Muscle layer of colon (tissue), 2 donors: ENCODE data around the gene BMP8A.
"Not testable (repeated sequence)": the region's sequence is repeated elsewhere in the genome, so short reads cannot be mapped to it uniquely, and the experiment has no call there.

Experiments used
- H3K27ac ChIP-seq: one replicate; pipeline ENCODE4 v1.7.0; 2013; ENCODE audit warnings: low read depth, mild to moderate bottlenecking, low read length, moderate library complexity
- H3K27me3 ChIP-seq, 2 donors: one replicate each; pipeline ENCODE4 v1.7.0; 2013; ENCODE audit warnings: low read length in 2 of 2, mild to moderate bottlenecking in 2 of 2; ENCODE audit not compliant: insufficient read depth in 2 of 2, control insufficient read depth in 1 of 2
- H3K36me3 ChIP-seq: one replicate; pipeline ENCODE4 v1.7.0; 2013; ENCODE audit warnings: mild to moderate bottlenecking, low read length; ENCODE audit not compliant: insufficient read depth
- H3K4me1 ChIP-seq: one replicate; pipeline ENCODE4 v1.7.0; 2013; ENCODE audit warnings: mild to moderate bottlenecking, low read length; ENCODE audit not compliant: insufficient read depth
- H3K4me3 ChIP-seq, 2 donors: one replicate each; pipeline ENCODE4 v1.7.0; 2013; ENCODE audit warnings: low read length in 2 of 2, low read depth in 1 of 2, mild to moderate bottlenecking in 1 of 2, moderate library complexity in 1 of 2
- H3K9ac ChIP-seq: one replicate; pipeline ENCODE4 v1.7.0; 2013; ENCODE audit warnings: low read length
- H3K9me3 ChIP-seq: one replicate; pipeline ENCODE4 v1.7.0; 2013; ENCODE audit warnings: mild to moderate bottlenecking, low read length
- donor health status: abdominal sarcoma.
- donor health status: Adenocarcinoma of cecum.

BMP8A gene

DNA sequence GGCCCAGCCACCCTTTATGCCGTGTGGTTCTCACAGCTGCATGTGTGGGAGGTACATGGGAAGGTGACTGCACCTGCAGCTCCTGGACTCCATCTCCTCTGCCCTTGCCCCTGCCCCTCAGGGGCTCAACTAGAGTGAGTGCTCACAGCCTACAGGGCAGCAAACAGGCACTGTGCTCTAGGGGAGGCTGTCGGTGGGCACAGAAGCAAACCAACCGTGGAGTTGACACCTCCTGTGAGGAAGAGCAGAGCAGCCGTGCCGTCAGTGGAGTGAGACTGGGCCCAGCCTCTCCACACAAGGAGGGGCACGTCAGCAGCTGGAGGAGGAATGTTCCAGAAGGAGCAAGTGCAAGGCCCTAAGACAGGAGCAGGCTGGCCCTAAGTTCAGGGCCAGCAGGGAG is 32.7 kb downstream of the BMP8A start:
- Histone ChIP-seq H3K4me1 (no peaks in the 10 kb centered on the region), H3K36me3 (peaks cover 7% of the 10 kb centered on the region)

DNA sequence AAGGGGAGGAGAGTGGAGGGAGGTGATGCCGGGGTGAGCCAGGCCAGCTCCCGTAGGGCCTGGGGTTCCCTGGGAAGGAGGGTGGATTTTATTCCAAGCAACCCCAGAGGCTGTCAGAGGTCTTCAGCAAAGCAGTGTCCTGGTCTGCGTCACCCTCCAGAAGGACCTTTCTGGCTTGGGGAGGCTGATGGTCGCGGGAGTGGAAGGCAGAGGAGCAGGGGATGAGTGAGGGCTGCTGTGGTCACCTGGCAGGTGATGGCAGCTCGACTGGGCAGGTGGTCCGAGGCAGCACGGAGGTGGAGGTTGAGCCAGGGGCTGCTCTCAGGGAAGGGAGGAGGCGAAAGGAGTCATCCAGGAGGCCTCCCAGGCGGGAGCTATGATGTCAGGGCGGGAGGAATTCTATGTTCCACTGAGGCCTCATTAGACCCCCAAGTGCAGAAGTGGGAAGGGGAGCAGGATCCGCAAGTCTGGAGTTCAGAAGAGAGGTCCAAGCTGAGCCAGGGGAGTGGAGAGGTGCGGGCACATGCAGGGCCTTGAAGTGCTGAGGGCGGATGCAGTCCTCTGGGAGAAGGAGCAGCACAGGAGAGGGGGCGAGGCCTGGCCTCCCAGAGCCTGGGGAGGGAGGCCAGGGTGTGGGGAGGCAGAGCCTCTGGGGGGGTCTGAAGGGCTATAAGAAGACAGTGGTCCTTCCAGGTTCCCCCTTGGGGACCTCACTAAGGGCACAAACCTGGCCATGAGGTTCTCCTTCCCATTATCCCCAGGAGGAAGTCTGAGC is 33.3 kb downstream of the BMP8A start:
- Histone ChIP-seq H3K9ac (no peak overlapping the region), H3K27me3 (no peaks in the 10 kb centered on the region), H3K4me1 (no peaks in the 10 kb centered on the region), H3K27ac (no peak overlapping the region), H3K4me3 (no peak overlapping the region), H3K36me3 (peaks cover 7% of the 10 kb centered on the region), H3K9me3 (no peaks in the 10 kb centered on the region)

More for the DNA sequence above, 32.7 kb downstream of the BMP8A start:
- H3K9me3 ChIP-seq, result no peaks in the 10 kb centered on the region
- no peak overlapping the region for H3K9ac ChIP-seq
- H3K4me3 ChIP-seq, result no peak overlapping the region
- no peak overlapping the region for H3K27ac ChIP-seq
- no peaks in the 10 kb centered on the region for H3K27me3 ChIP-seq

DNA sequence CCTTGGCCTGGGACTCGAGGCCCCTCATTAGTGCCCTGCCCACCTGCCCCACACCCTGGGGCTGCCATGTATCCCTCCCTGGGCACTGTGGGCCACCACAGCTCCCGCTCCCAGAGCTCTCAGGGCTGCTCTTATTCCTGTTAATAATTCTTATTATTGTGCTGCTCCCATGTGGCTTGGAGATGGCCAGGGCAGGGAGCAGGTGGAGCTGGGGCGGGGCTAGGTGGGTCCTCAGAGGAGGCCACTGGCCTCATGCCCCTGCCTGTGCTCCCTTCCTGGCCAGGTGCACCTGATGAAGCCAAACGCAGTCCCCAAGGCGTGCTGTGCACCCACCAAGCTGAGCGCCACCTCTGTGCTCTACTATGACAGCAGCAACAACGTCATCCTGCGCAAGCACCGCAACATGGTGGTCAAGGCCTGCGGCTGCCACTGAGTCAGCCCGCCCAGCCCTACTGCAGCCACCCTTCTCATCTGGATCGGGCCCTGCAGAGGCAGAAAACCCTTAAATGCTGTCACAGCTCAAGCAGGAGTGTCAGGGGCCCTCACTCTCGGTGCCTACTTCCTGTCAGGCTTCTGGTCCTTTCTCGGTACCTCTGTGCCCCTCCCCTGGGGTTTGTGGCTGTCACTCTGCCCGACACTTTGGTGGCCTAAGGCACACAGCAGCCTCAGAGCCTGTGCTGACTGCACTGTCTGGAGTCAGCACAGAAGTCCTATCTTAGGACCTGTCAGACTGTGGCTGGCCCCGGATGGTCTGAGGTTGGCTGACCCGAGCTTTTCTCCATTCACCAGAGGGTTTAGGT is 34.1 kb downstream of the BMP8A start:
- Histone ChIP-seq H3K27me3 (no peaks in the 10 kb centered on the region), H3K4me3 (no peak overlapping the region), H3K4me1 (no peaks in the 10 kb centered on the region), H3K27ac (no peak overlapping the region), H3K9ac (no peak overlapping the region), H3K36me3 (peaks cover 7% of the 10 kb centered on the region), H3K9me3 (no peaks in the 10 kb centered on the region)

DNA sequence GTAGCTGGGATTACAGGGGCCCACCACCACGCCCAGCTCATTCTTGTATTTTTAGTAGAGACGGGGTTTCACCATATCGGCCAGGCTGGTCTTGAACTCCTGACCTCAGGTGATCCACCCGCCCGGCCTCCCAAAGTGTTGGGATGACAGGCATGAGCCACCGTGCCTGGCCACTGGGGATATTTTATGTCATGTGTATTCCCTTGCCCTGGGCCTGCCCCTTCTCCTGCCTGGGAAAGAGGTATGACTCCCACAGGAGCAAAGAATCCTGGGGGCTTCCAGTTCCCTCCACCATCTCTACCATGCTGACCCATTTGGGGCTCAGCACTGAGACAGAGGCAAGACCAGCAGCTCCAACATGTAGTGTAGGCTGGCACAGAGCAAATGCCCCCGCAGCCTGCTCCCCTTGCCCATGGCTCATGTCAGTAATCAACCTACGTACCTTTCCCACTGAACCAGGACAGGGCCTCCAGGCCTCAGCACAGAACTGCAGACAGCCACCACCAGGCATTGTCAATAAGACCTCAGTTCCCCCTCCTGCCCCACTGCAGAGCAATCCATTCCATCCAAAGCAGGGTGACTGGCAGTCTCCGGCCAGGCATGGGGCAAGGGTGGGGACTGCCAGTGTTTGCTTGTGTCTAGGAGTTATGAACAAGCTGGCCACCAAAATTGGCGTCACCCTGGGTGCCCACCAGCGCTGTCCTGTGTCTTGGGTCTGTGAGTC is 35.2 kb downstream of the BMP8A start:
- H3K27me3 ChIP-seq, result no peaks in the 10 kb centered on the region
- no peaks in the 10 kb centered on the region for H3K9me3 ChIP-seq
- no peak overlapping the region for H3K4me3 ChIP-seq
- no peak overlapping the region for H3K9ac ChIP-seq
- no peaks in the 10 kb centered on the region for H3K4me1 ChIP-seq
- peaks cover 12% of the 10 kb centered on the region for H3K36me3 ChIP-seq
- H3K27ac ChIP-seq, result no peak overlapping the region

DNA sequence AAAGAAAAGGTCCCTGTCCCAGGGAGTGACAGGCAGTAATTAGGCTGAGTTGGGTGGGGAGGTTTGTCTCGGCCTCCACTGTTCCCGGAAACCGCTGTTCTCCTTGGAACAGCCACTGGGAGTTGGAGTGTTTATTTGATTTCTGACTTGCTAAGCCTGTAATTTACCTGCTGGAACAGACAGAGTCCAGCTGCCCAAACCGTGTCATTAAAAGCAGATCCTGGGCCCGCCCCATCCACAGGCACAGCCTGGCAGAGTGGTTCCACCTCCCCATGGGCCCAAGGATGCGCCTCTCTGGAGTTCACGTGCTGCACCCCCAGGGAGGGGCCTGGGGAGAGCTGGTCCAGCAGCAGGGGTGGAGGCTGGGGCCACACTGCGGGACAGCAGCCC is 35.7 kb downstream of the BMP8A start:
- H3K27me3 ChIP-seq, H3K4me1 ChIP-seq, H3K9me3 ChIP-seq, H3K9ac ChIP-seq, H3K27ac ChIP-seq, H3K4me3 ChIP-seq: not testable (repeated sequence)
- H3K36me3 ChIP-seq, result peaks cover 14% of the 10 kb centered on the region

DNA sequence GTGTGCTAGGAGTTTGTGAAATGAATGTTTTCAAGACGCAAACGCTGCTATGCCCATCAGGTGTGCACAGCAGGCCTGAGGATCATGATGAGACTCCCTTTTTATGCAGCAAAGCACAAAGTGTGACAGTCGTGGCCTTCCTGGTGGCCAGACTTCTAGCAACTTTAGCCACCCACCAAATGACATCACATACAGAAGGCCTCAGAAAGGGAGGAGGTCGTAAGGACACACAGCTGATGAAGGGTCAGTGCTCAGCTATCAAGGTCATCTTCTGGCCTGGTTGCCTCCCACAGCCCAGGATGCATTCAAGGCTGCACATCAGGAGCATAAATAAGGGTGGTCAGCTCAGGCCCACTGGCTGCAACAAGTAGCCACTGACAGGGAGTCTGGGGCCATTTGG is 36.6 kb downstream of the BMP8A start:
- peaks cover 14% of the 10 kb centered on the region for H3K36me3 ChIP-seq

DNA sequence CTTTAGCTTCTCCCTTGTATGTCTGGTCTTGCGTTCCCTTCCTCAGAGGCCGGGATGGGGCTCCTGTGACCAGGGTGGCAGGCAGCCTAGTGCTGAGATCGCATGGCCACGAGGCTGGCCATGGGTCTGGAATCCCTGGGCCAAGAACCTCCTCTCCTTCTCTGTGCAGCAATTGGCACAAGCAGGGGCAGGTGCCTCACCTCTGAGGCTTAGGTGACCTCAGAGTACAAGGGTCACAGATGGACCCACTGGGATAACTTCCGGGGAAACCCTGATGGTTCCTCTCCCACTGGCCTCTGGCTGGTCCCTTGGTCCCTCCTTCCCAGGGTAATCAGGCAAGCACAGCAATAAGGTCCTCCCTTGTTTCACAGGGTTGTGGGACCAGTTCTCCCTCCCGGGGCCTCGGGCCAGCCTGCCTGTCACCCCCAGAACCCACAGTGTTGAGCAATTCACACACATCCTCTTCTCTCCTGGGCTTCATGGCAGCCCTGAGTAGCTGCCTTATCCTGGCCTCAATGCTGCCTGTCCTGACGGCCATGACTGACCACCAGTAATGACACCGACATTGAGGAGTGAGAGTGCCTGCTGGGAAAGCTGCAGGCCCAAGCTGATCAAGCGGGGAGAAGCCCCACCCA is 38.6 kb downstream of the BMP8A start:
- Histone ChIP-seq H3K4me1 (no peaks in the 10 kb centered on the region), H3K9me3 (no peaks in the 10 kb centered on the region), H3K27ac (no peak overlapping the region), H3K27me3 (no peaks in the 10 kb centered on the region), H3K9ac (no peak overlapping the region), H3K4me3 (no peak overlapping the region), H3K36me3 (peaks cover 14% of the 10 kb centered on the region)

More for the DNA sequence above, 36.6 kb downstream of the BMP8A start:
- no peak overlapping the region for H3K4me3 ChIP-seq
- no peaks in the 10 kb centered on the region for H3K4me1 ChIP-seq
- no peak overlapping the region for H3K27ac ChIP-seq
- H3K9me3 ChIP-seq, result no peaks in the 10 kb centered on the region
- no peaks in the 10 kb centered on the region for H3K27me3 ChIP-seq
- no peak overlapping the region for H3K9ac ChIP-seq

DNA sequence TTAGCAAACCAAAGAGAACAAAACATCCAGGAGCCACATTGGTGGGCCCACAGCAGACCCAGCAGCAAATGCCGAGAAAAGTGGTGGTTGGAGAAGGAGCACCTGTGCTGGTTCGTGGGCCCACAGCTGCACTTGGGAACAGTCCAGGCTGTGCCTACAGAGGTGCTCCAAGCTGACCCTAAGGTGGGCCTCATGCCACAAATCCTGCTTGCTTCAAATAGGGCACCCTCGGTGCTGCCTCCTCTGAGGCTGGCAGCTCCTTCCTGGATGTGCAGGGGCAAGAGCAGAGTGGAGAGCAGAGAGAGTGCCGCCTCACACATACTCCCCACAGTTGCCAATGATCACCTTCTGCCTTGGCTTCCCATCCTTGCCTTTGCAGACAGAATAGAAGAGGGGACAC is 40.1 kb downstream of the BMP8A start:
- Histone ChIP-seq H3K27me3 (no peaks in the 10 kb centered on the region), H3K4me1 (no peaks in the 10 kb centered on the region), H3K36me3 (peaks cover 14% of the 10 kb centered on the region), H3K9me3 (no peaks in the 10 kb centered on the region), H3K9ac (no peak overlapping the region), H3K27ac (no peak overlapping the region), H3K4me3 (no peak overlapping the region)

DNA sequence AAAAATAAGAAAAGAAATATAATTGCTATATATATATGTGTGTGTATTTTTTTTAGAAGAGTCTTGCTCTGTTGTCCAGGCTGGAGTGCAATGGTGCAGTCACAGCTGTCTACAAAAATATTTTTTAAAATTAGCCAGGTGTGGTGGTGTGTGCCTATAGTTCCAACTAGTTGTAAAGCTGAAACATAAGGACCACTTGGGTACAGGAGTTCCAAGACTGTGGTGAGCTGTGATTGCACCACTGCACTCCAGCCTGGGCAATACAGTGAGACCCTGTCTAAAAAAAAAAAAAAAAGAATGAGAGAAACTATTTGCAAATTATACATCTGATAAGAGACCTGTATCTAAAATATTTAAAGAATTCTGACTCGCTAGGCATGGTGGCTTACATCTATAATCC is 42.0 kb downstream of the BMP8A start:
- no peak overlapping the region for H3K27ac ChIP-seq
- H3K36me3 ChIP-seq, result peaks cover 7% of the 10 kb centered on the region
- H3K27me3 ChIP-seq, result no peaks in the 10 kb centered on the region
- no peak overlapping the region for H3K9ac ChIP-seq
- H3K4me3 ChIP-seq, result no peak overlapping the region
- no peaks in the 10 kb centered on the region for H3K9me3 ChIP-seq
- no peaks in the 10 kb centered on the region for H3K4me1 ChIP-seq

DNA sequence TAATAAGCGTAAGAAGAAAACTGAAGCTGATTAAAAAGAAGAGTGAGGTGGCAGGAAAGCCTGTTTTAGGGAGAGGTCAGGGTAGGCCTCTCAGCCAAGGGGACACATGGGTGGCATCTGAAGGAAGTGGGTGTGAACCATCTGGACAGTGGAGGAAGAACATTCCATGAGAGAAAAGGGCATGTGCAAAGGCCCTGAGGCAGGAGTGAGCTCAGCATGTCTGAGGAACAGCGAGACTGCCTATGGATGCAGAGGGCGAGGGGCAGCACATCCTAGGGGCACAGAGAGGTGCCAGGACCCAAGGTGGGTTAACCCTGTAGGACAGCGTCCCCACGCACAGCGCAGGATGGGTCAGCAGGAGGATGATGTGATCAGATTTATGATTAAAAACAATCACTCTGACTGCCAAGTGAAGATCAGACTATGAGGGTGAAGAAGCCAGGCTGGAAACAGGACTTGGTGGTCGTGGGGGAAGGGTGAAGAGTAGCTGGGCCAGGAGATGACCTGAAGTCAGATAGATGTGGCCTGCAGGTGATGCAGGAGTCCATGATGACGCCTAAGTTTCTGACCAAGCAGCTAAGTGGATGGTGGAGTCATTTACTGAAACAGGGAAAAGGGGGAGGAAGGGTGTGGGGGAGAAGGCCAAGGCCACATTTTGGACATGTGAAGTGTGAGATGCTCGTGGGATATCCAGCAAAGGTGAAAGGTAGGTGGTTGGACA is 47.3 kb downstream of the BMP8A start:
- H3K36me3 ChIP-seq, result peaks cover 17% of the 10 kb centered on the region
- peaks cover 5% of the 10 kb centered on the region for H3K4me1 ChIP-seq
- H3K27ac ChIP-seq, result no peak overlapping the region
- no peak overlapping the region for H3K9ac ChIP-seq
- no peaks in the 10 kb centered on the region for H3K27me3 ChIP-seq
- H3K4me3 ChIP-seq, result peak overlapping the region in 1 of 2 donors; percentile 0
- H3K9me3 ChIP-seq, result no peaks in the 10 kb centered on the region
